Thyroid gland (tissue), 4 donors: Measurements from ENCODE around the gene UTP18.
"Not testable (repeated sequence)": the region's sequence is repeated elsewhere in the genome, so short reads cannot be mapped to it uniquely, and the experiment has no call there.

Experiments used
- CTCF ChIP-seq, 6 experiments: fragments of 200-600 bp in 3 of 6; fragments of 450-650 bp in 3 of 6; sonication (generic) in 3 of 6; IDR thresholded peaks; one replicate each; pipeline ENCODE4 v1.5.1; 2016 to 2019; ENCODE audit warnings: antibody characterized with exemption in 6 of 6, mild to moderate bottlenecking in 2 of 6, inconsistent platforms in 1 of 6, moderate library complexity in 1 of 6
- POLR2A ChIP-seq, 2 donors: fragments of 450-650 bp; IDR thresholded peaks; one replicate each; pipeline ENCODE4 v1.6.1; 2017; ENCODE audit warnings: antibody characterized with exemption in 2 of 2, mild to moderate bottlenecking in 2 of 2, moderate library complexity in 1 of 2

GRCh38 chr17:51294338-51294737, 34.0 kb downstream of the UTP18 start:
- not testable (repeated sequence) for TF ChIP-seq CTCF, POLR2A (IDR thresholded peaks at IDR 0.05)
